Activated naive CD8-positive, alpha-beta T cell treated with anti-CD3 and anti-CD28 coated beads, Interleukin-2, amount 50 U/mL, for 24 hours (primary cell): Measurements from ENCODE around the gene EIF1AX.
"Not testable (repeated sequence)": the region's sequence is repeated elsewhere in the genome, so short reads cannot be mapped to it uniquely, and the experiment has no call there.

ENCODE experiments used
- ATAC-seq: fragments of 150-1000 bp; cut with Tn5 transposase; one replicate; pipeline ENCODE4 v1.10.0; 2021
- DNase-seq: peaks from one replicate; pipeline ENCODE4 v3.0.0; 2021
- H3K27ac Mint-ChIP-seq: one replicate; pipeline ENCODE4 v1.8.0; 2021; ENCODE audit warnings: mild to moderate bottlenecking, mixed read lengths
- H3K27me3 Mint-ChIP-seq: one replicate; pipeline ENCODE4 v1.8.0; 2021; ENCODE audit warnings: mixed read lengths
- H3K36me3 Mint-ChIP-seq: one replicate; pipeline ENCODE4 v1.8.0; 2021; ENCODE audit warnings: low read depth, mixed read lengths
- H3K4me1 Mint-ChIP-seq: one replicate; pipeline ENCODE4 v1.8.0; 2021; ENCODE audit warnings: mixed read lengths
- H3K4me3 Mint-ChIP-seq: one replicate; pipeline ENCODE4 v1.8.0; 2021; ENCODE audit warnings: mild to moderate bottlenecking, moderate library complexity, mixed read lengths
- H3K9me3 Mint-ChIP-seq: one replicate; pipeline ENCODE4 v1.8.0; 2021; ENCODE audit warnings: mixed read lengths

Gene EIF1AX

GRCh38 chrX:20143111-20143510 lies 1.5 kb upstream of the EIF1AX start:
- DNase-seq (no peak), ATAC-seq (no peak)
- peak overlapping the region; percentile 69 for H3K4me3 Mint-ChIP-seq
- peaks cover 3% of the 10 kb centered on the region for H3K9me3 Mint-ChIP-seq
- peaks cover 23% of the 10 kb centered on the region for H3K36me3 Mint-ChIP-seq
- H3K27me3 Mint-ChIP-seq: no peaks in the 10 kb centered on the region
- H3K4me1 Mint-ChIP-seq: peaks cover 37% of the 10 kb centered on the region
- H3K27ac Mint-ChIP-seq: peak overlapping the region; percentile 69

- H3K36me3 Mint-ChIP-seq: peaks cover 43% of the 10 kb centered on the region
- peaks cover 3% of the 10 kb centered on the region for H3K9me3 Mint-ChIP-seq
- no peak for DNase-seq
Measured at GRCh38 chrX:20140420-20140819, 1.2 kb downstream of the EIF1AX start.

GRCh38 chrX:20139966-20140365 lies 1.7 kb downstream of the EIF1AX start:
- Mint-ChIP-seq H3K27ac (peak overlapping the region; percentile 75), H3K4me3 (peak overlapping the region; percentile 86), H3K4me1 (peaks cover 55% of the 10 kb centered on the region), H3K36me3 (peaks cover 43% of the 10 kb centered on the region), H3K27me3 (no peaks in the 10 kb centered on the region), H3K9me3 (peaks cover 2% of the 10 kb centered on the region)
- no peak for DNase-seq
- no peak for ATAC-seq

More at GRCh38 chrX:20140420-20140819, 1.2 kb downstream of the EIF1AX start:
- Mint-ChIP-seq H3K27ac (peak overlapping the region; percentile 75), H3K27me3 (no peaks in the 10 kb centered on the region), H3K4me1 (peaks cover 56% of the 10 kb centered on the region), H3K4me3 (peak overlapping the region; percentile 86)
- no peak for ATAC-seq

GRCh38 chrX:20135944-20136343 lies 5.7 kb downstream of the EIF1AX start:
- DNase-seq (no peak), ATAC-seq (no peak)
- Mint-ChIP-seq H3K36me3 (peaks cover 55% of the 10 kb centered on the region), H3K9me3 (no peaks in the 10 kb centered on the region), H3K4me1 (peaks cover 42% of the 10 kb centered on the region), H3K27ac (no peak overlapping the region), H3K4me3 (no peak overlapping the region), H3K27me3 (no peaks in the 10 kb centered on the region)

GRCh38 chrX:20132666-20133065 lies 9.0 kb downstream of the EIF1AX start:
- ATAC-seq (no peak), DNase-seq (no peak)
- no peaks in the 10 kb centered on the region for H3K9me3 Mint-ChIP-seq
- peaks cover 42% of the 10 kb centered on the region for H3K36me3 Mint-ChIP-seq
- no peak overlapping the region for H3K27ac Mint-ChIP-seq
- H3K4me3 Mint-ChIP-seq: no peak overlapping the region
- peaks cover 26% of the 10 kb centered on the region for H3K4me1 Mint-ChIP-seq
- no peaks in the 10 kb centered on the region for H3K27me3 Mint-ChIP-seq

- H3K9me3 Mint-ChIP-seq: no peaks in the 10 kb centered on the region
- no peaks in the 10 kb centered on the region for H3K27me3 Mint-ChIP-seq
- no peak overlapping the region for H3K4me3 Mint-ChIP-seq
- ATAC-seq (no peak), DNase-seq (no peak)
- peaks cover 22% of the 10 kb centered on the region for H3K36me3 Mint-ChIP-seq
- H3K4me1 Mint-ChIP-seq: peaks cover 8% of the 10 kb centered on the region
- no peak overlapping the region for H3K27ac Mint-ChIP-seq
Measured at GRCh38 chrX:20130357-20130756, 11.3 kb downstream of the EIF1AX start.

- Mint-ChIP-seq H3K4me1 (peaks cover 8% of the 10 kb centered on the region), H3K9me3 (no peaks in the 10 kb centered on the region), H3K4me3 (no peak overlapping the region), H3K27me3 (no peaks in the 10 kb centered on the region), H3K27ac (no peak overlapping the region), H3K36me3 (peaks cover 27% of the 10 kb centered on the region)
- ATAC-seq (no peak), DNase-seq (no peak)
Measured at GRCh38 chrX:20129547-20129946, 12.1 kb downstream of the EIF1AX start.

GRCh38 chrX:20128670-20129069 lies 13.0 kb downstream of the EIF1AX start:
- H3K4me3 Mint-ChIP-seq: no peak overlapping the region
- no peaks in the 10 kb centered on the region for H3K27me3 Mint-ChIP-seq
- H3K4me1 Mint-ChIP-seq: peaks cover 8% of the 10 kb centered on the region
- no peaks in the 10 kb centered on the region for H3K9me3 Mint-ChIP-seq
- no peak overlapping the region for H3K27ac Mint-ChIP-seq
- peaks cover 27% of the 10 kb centered on the region for H3K36me3 Mint-ChIP-seq
- ATAC-seq: no peak
- no peak for DNase-seq

GRCh38 chrX:20127440-20127839 lies 14.2 kb downstream of the EIF1AX start:
- DNase-seq, H3K4me1 Mint-ChIP-seq, H3K27me3 Mint-ChIP-seq, H3K9me3 Mint-ChIP-seq, H3K27ac Mint-ChIP-seq, H3K4me3 Mint-ChIP-seq: not testable (repeated sequence)
- peaks cover 20% of the 10 kb centered on the region for H3K36me3 Mint-ChIP-seq
- ATAC-seq: peak; percentile 46

GRCh38 chrX:20126833-20127232 lies 14.8 kb downstream of the EIF1AX start:
- not testable (repeated sequence) for DNase-seq, H3K27ac Mint-ChIP-seq, H3K27me3 Mint-ChIP-seq, H3K4me3 Mint-ChIP-seq, H3K4me1 Mint-ChIP-seq, ATAC-seq, H3K9me3 Mint-ChIP-seq
- H3K36me3 Mint-ChIP-seq: peaks cover 18% of the 10 kb centered on the region

GRCh38 chrX:20124964-20125363 lies 16.7 kb downstream of the EIF1AX start:
- H3K36me3 Mint-ChIP-seq: peaks cover 15% of the 10 kb centered on the region
- DNase-seq (no peak), ATAC-seq (no peak)
- H3K4me3 Mint-ChIP-seq: no peak overlapping the region
- no peaks in the 10 kb centered on the region for H3K4me1 Mint-ChIP-seq
- H3K27me3 Mint-ChIP-seq: no peaks in the 10 kb centered on the region
- no peaks in the 10 kb centered on the region for H3K9me3 Mint-ChIP-seq
- H3K27ac Mint-ChIP-seq: no peak overlapping the region

GRCh38 chrX:20118065-20118824 lies 23.4 kb downstream of the EIF1AX start:
- Mint-ChIP-seq H3K36me3 (no peaks in the 10 kb centered on the region), H3K27ac (no peak overlapping the region), H3K4me3 (no peak overlapping the region), H3K4me1 (peaks cover 1% of the 10 kb centered on the region), H3K27me3 (peaks cover 5% of the 10 kb centered on the region), H3K9me3 (no peaks in the 10 kb centered on the region)
- no peak for DNase-seq
- ATAC-seq: no peak

GRCh38 chrX:20116577-20117240 lies 24.9 kb downstream of the EIF1AX start, which contains the start of gene MAP7D2:
MAP7D2 (minus strand) TSS chrX:20116907; CDS start chrX:20116879, 28 bp downstream.
- H3K27ac Mint-ChIP-seq: no peak within 1 kb of the TSS
- H3K4me1 Mint-ChIP-seq: peaks cover 1% of the 10 kb centered on the region
- H3K4me3 Mint-ChIP-seq: peak within 1 kb of the TSS; percentile 26
- ATAC-seq (peak; percentile 33), DNase-seq (no peak)
- H3K36me3 Mint-ChIP-seq: no peaks in the 10 kb centered on the region
- no peaks in the 10 kb centered on the region for H3K9me3 Mint-ChIP-seq
- H3K27me3 Mint-ChIP-seq: peaks cover 5% of the 10 kb centered on the region

- Mint-ChIP-seq H3K4me1 (peaks cover 1% of the 10 kb centered on the region), H3K36me3 (no peaks in the 10 kb centered on the region), H3K27ac (no peak overlapping the region), H3K9me3 (no peaks in the 10 kb centered on the region), H3K27me3 (peaks cover 5% of the 10 kb centered on the region), H3K4me3 (peak overlapping the region; percentile 26)
- DNase-seq (no peak), ATAC-seq (no peak)
Measured at GRCh38 chrX:20116087-20116576, 25.5 kb downstream of the EIF1AX start.
